ENCODE results near the gene HOOK2. TPM values are rescaled to one million over a fixed set of nuclear protein-coding genes. Genes with fewer than 3 reads are reported as not detected.
A peak's percentile ranks its signal among the peaks of the same experiment; 100 is the strongest.

HOOK2 gene
- total RNA-seq, 1 experiment from 2014 or later, result 96.3 TPM

GRCh38 chr19:12794971-12795381, 19.6 kb upstream of the HOOK2 start:
- Histone ChIP-seq H3K4me1 (ENCODE audit: control insufficient read depth in 1 of 2, insufficient read depth in 2 of 2, low read length in 2 of 2) (peaks cover 32 to 71% of the 10 kb centered on the region in 2 experiments), H3K4me3 (replicated peaks in 1 of 2; ENCODE audit: low read depth in 1 of 2, low read length in 2 of 2) (no peak overlapping the region), H2AFZ (ENCODE audit: low read depth, low read length, poor library complexity, severe bottlenecking) (no peak overlapping the region), H3K27ac (ENCODE audit: low read depth, low read length) (peak overlapping the region; percentile 96), H3K9me2 (ENCODE audit: insufficient read depth) (no peaks in the 10 kb centered on the region), H3K4me2 (ENCODE audit: low read length) (peak overlapping the region; percentile 99), H3K9ac (ENCODE audit: low read length) (peak overlapping the region; percentile 93; the same call in 1 of the 2 replicates), H3K27me3 (ENCODE audit: insufficient read depth, low read length) (no peaks in the 10 kb centered on the region), H4K20me1 (ENCODE audit: insufficient read depth) (no peaks in the 10 kb centered on the region), H3K9me3 (ENCODE audit: control insufficient read depth in 1 of 2, insufficient read depth in 1 of 2, low read depth in 1 of 2, low read length in 2 of 2) (no peaks in the 10 kb centered on the region), H3K79me2 (ENCODE audit: insufficient read depth, low read length) (peaks cover 26% of the 10 kb centered on the region), H3K36me3 (ENCODE audit: control insufficient read depth in 1 of 2, insufficient read depth in 2 of 2, low read length in 2 of 2) (peaks cover 4 to 10% of the 10 kb centered on the region in 2 experiments; a peak in 3 of 4 replicates)
- ChIA-PET POLR2A (interaction anchor here (0.5 to 6.7 kb wide), 6 partner anchors 8 to 37 kb away, joined by 3 to 172 read pairs (median 5); partner anchors contain the start of gene HOOK2), RAD21 (ENCODE audit: low non-redundant PET in 1 of 2, low total read pairs in 2 of 2, uncharacterized antibody in 2 of 2, unreplicated experiment in 2 of 2) (interaction anchor here (1.6 to 3.4 kb wide), 3 partner anchors 17 to 29 kb away, joined by 11 to 15 read pairs (median 12); no protein-coding TSS in a partner anchor), CTCF (interaction anchor here (1.1 to 6.4 kb wide), 10 partner anchors 18 to 704 kb away, joined by 3 to 123 read pairs (median 6); partner anchors contain the start of genes HOOK2 and TRIR)
- TF ChIP-seq FOSL1 (IDR thresholded peaks at IDR 0.05; ENCODE audit: low read depth) (no peak), SIN3A (IDR thresholded peaks at IDR 0.05; ENCODE audit: low read depth) (no peak), EZH2 (IDR thresholded peaks at IDR 0.05) (no peak), SP1 (IDR thresholded peaks at IDR 0.05; ENCODE audit: low read depth) (no peak), ELF1 (IDR thresholded peaks at IDR 0.05; ENCODE audit: borderline replicate concordance, low read depth) (no peak), CTCF (IDR thresholded peaks at IDR 0.05 in 2 of 3, conservative IDR thresholded peaks at IDR 0.05 in 1 of 3; ENCODE audit: borderline replicate concordance in 1 of 3, insufficient read depth in 1 of 3, low read depth in 2 of 3, low read length in 2 of 3) (no peak), POLR2A (IDR thresholded peaks at IDR 0.05; ENCODE audit: borderline replicate concordance, extremely low read depth, insufficient read depth, insufficient read length) (no peak)
- intact Hi-C loops (cut with micrococcal nuclease), result no loop called here
- ATAC-seq (no peak), DNase-seq (ENCODE audit: low read depth, low spot score) (no peak)
- BruUV-seq (replicated peaks), result no TSS peak

Measured in HCT116 (cell line).